H9 (cell line): ENCODE results near the gene XPNPEP3. TPM values are rescaled to one million over a fixed set of nuclear protein-coding genes. Genes with fewer than 3 reads are reported as not detected.

Experiments
- DNase-seq: peaks from one replicate; pipeline ENCODE4 v3.0.0-alpha.2; 2017
- H2AFZ ChIP-seq: one replicate; pipeline ENCODE4 v1.6.1; 2013; ENCODE audit warnings: mild to moderate bottlenecking, low read length, control low read depth, moderate library complexity
- H2AK5ac ChIP-seq: 2 replicates; pipeline ENCODE4 v1.6.1; 2013; ENCODE audit warnings: low read length, control low read depth, mixed read lengths; ENCODE audit not compliant: insufficient read length
- H2BK120ac ChIP-seq: one replicate; pipeline ENCODE4 v1.6.1; 2013; ENCODE audit warnings: low read depth, mild to moderate bottlenecking, low read length, control low read depth, inconsistent platforms; ENCODE audit not compliant: poor library complexity, severe bottlenecking
- H2BK12ac ChIP-seq: 2 replicates; pipeline ENCODE4 v1.6.1; 2013; ENCODE audit warnings: low read length, control low read depth, mixed read lengths, low read depth; ENCODE audit not compliant: insufficient read length
- H2BK15ac ChIP-seq: 2 replicates; pipeline ENCODE4 v1.6.1; 2013; ENCODE audit warnings: low read depth, low read length, control low read depth
- H2BK20ac ChIP-seq: one replicate; pipeline ENCODE4 v1.6.1; 2013; ENCODE audit warnings: low read depth, mild to moderate bottlenecking, low read length, control low read depth, inconsistent platforms; ENCODE audit not compliant: poor library complexity, severe bottlenecking
- H2BK5ac ChIP-seq: 2 replicates; pipeline ENCODE4 v1.6.1; 2013; ENCODE audit warnings: low read length, control low read depth, mixed read lengths; ENCODE audit not compliant: insufficient read length
- H3K14ac ChIP-seq: 2 replicates; pipeline ENCODE4 v1.6.1; 2013; ENCODE audit warnings: low read length, control low read depth; ENCODE audit not compliant: insufficient read depth
- H3K18ac ChIP-seq: 2 replicates; pipeline ENCODE4 v1.6.1; 2013; ENCODE audit warnings: low read depth, mild to moderate bottlenecking, mixed read lengths, low read length, control low read depth; ENCODE audit not compliant: insufficient read length
- H3K23ac ChIP-seq: 2 replicates; pipeline ENCODE4 v1.6.1; 2013; ENCODE audit warnings: low read length, control low read depth, mixed read lengths, low read depth; ENCODE audit not compliant: insufficient read length
- H3K23me2 ChIP-seq: 2 replicates; pipeline ENCODE4 v1.6.1; 2013; ENCODE audit warnings: low read depth, mild to moderate bottlenecking, mixed read lengths, low read length, control low read depth; ENCODE audit not compliant: insufficient read length, poor library complexity, severe bottlenecking
- H3K27ac ChIP-seq: 2 replicates; pipeline ENCODE4 v1.5.1; 2013; ENCODE audit warnings: low read length, control low read depth, mixed read lengths, low read depth; ENCODE audit not compliant: insufficient read length
- H3K27me3 ChIP-seq: 2 replicates; pipeline ENCODE4 v1.6.1; 2013; ENCODE audit warnings: low read length, control low read depth, inconsistent platforms; ENCODE audit not compliant: insufficient read depth
- H3K4ac ChIP-seq: 2 replicates; pipeline ENCODE4 v1.6.1; 2013; ENCODE audit warnings: low read depth, mild to moderate bottlenecking, control low read depth, inconsistent platforms, low read length, moderate library complexity
- H3K4me1 ChIP-seq: 2 replicates; pipeline ENCODE4 v1.6.1; 2013; ENCODE audit warnings: low read length, control low read depth, inconsistent platforms; ENCODE audit not compliant: insufficient read depth
- H3K4me2 ChIP-seq: 2 replicates; pipeline ENCODE4 v1.6.1; 2013; ENCODE audit warnings: low read length, control low read depth, mixed read lengths; ENCODE audit not compliant: insufficient read length, insufficient read depth
- H3K56ac ChIP-seq: 2 replicates; pipeline ENCODE4 v1.6.1; 2013; ENCODE audit warnings: low read depth, mild to moderate bottlenecking, mixed read lengths, low read length, control low read depth; ENCODE audit not compliant: insufficient read length
- H3K79me1 ChIP-seq: 2 replicates; pipeline ENCODE4 v1.6.1; 2013; ENCODE audit warnings: low read depth, mild to moderate bottlenecking, moderate library complexity, low read length, control low read depth, inconsistent platforms; ENCODE audit not compliant: insufficient read depth, poor library complexity, severe bottlenecking
- H3K79me2 ChIP-seq: 2 replicates; pipeline ENCODE4 v1.6.1; 2013; ENCODE audit warnings: low read length, control low read depth, inconsistent platforms; ENCODE audit not compliant: insufficient read depth
- H3K9ac ChIP-seq: 2 replicates; pipeline ENCODE4 v1.6.1; 2013; ENCODE audit warnings: low read length, control low read depth, mixed read lengths; ENCODE audit not compliant: insufficient read length; ENCODE audit errors: extremely low read depth
- H3K9me3 ChIP-seq: one replicate; pipeline ENCODE4 v1.6.1; 2013; ENCODE audit warnings: low read depth, low read length, inconsistent platforms; ENCODE audit not compliant: control insufficient read depth
- H3T11ph ChIP-seq: one replicate; pipeline ENCODE4 v1.6.1; 2013; ENCODE audit warnings: mild to moderate bottlenecking, low read length, control low read depth, inconsistent platforms
- H4K20me1 ChIP-seq: one replicate; pipeline ENCODE4 v1.6.1; 2013; ENCODE audit not compliant: control insufficient read depth, insufficient read length, insufficient read depth
- H4K5ac ChIP-seq: 2 replicates; pipeline ENCODE4 v1.6.1; 2013; ENCODE audit warnings: low read depth, mild to moderate bottlenecking, mixed read lengths, low read length, control low read depth; ENCODE audit not compliant: insufficient read length
- H4K8ac ChIP-seq: replicated peaks from 2 replicates; pipeline ENCODE4 v1.6.1; 2013; ENCODE audit warnings: low read length, control low read depth, mixed read lengths, low read depth; ENCODE audit not compliant: insufficient read length
- H4K91ac ChIP-seq: 2 replicates; pipeline ENCODE4 v1.6.1; 2013; ENCODE audit warnings: low read depth, mild to moderate bottlenecking, moderate library complexity, mixed read lengths, low read length, control low read depth; ENCODE audit not compliant: insufficient read length
- H3K27ac Mint-ChIP-seq, 3 experiments: 2 replicates in 2 of 3; 3 replicates in 1 of 3; pipeline ENCODE4 v1.8.0; 2020 to 2021; ENCODE audit warnings: mixed read lengths in 3 of 3, mild to moderate bottlenecking in 1 of 3, moderate library complexity in 1 of 3
- H3K27me3 Mint-ChIP-seq: 2 replicates; pipeline ENCODE4 v1.8.0; 2021; ENCODE audit warnings: low read depth, mild to moderate bottlenecking, moderate library complexity, mixed read lengths
- H3K36me3 Mint-ChIP-seq, 3 experiments: 2 replicates in 2 of 3; 3 replicates in 1 of 3; pipeline ENCODE4 v1.8.0; 2020 to 2021; ENCODE audit warnings: low read depth in 3 of 3, mixed read lengths in 3 of 3; ENCODE audit not compliant: insufficient read depth in 1 of 3
- H3K4me1 Mint-ChIP-seq, 2 experiments: 2 replicates each; pipeline ENCODE4 v1.8.0; 2020; ENCODE audit warnings: mixed read lengths in 2 of 2
- H3K4me3 Mint-ChIP-seq, 2 experiments: 2 replicates in 1 of 2; 3 replicates in 1 of 2; pipeline ENCODE4 v1.8.0; 2020 to 2021; ENCODE audit warnings: mild to moderate bottlenecking in 2 of 2, mixed read lengths in 2 of 2, moderate library complexity in 1 of 2
- H3K9me3 Mint-ChIP-seq, 2 experiments: 2 replicates in 1 of 2; 3 replicates in 1 of 2; pipeline ENCODE4 v1.8.0; 2020; ENCODE audit warnings: mild to moderate bottlenecking in 2 of 2, mixed read lengths in 2 of 2, moderate library complexity in 1 of 2
- WGBS: extraction: QIAGEN DNeasy Blood & Tissue Kit; methylation state at CpG from one replicate; pipeline ENCODE4 v1.1.7; 2013; ENCODE audit warnings: missing lambda C conversion rate, low lambda C conversion rate, mixed read lengths; ENCODE audit not compliant: insufficient read length; ENCODE audit errors: extremely low coverage; 5-methylcytosine and 5-hydroxymethylcytosine counted together
- total RNA-seq: library from RNA; stranded (reverse); gene quantifications from 2 replicates; pipeline ENCODE4 v1.2.1, GENCODE V29; 2021
- TF ChIP-seq, protein P1 (sequence below): fragments of 200-600 bp; sonication (generic); conservative IDR thresholded peaks from 3 replicates; pipeline ENCODE4 v1.8.0; 2021; ENCODE audit warnings: antibody characterized with exemption, mild to moderate bottlenecking

The XPNPEP3 gene
- total RNA-seq, 1 experiment from 2014 or later, result 18.3 TPM

DNA sequence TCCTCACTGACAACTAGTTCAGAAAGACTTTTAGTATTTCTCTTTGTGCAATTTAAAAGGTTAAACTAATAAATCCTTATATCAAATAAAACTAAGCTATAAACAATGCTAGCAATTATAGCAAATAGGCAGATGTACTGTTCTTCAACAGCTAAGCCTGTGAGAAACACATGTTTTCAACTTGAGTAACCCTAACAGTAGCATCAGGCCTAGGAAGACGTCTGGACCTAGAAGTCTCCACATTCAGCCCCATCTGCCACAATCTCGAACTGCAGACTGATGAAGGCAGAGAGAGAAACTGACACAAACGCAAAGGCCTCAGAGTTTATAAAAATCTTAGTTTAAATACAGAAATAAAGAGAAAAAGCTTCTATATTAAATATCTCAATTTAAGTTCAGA lies 3.0 kb upstream of the XPNPEP3 start:
- Histone ChIP-seq H2BK20ac (no peak overlapping the region), H4K20me1 (no peaks in the 10 kb centered on the region), H3K23ac (no peak overlapping the region), H2BK15ac (no peak overlapping the region), H3T11ph (no peak overlapping the region), H3K4ac (no peak overlapping the region), H3K27me3 (no peaks in the 10 kb centered on the region), H3K56ac (no peak overlapping the region), H2BK12ac (no peak overlapping the region), H3K23me2 (peaks cover 5% of the 10 kb centered on the region), H4K8ac (no peak overlapping the region), H3K4me1 (peaks cover 2% of the 10 kb centered on the region; the same call in 1 of the 2 replicates), H2AFZ (no peak overlapping the region), H3K79me2 (peaks cover 54% of the 10 kb centered on the region; the same call in 1 of the 2 replicates), H4K5ac (no peak overlapping the region), H3K9me3 (no peaks in the 10 kb centered on the region), H3K18ac (no peak overlapping the region), H2AK5ac (no peak overlapping the region), H3K4me2 (no peak overlapping the region), H3K27ac (no peak overlapping the region), H4K91ac (no peak overlapping the region), H2BK120ac (no peak overlapping the region), H3K14ac (no peak overlapping the region), H3K9ac (no peak overlapping the region), H3K79me1 (peaks cover 9% of the 10 kb centered on the region), H2BK5ac (no peak overlapping the region)
- Mint-ChIP-seq H3K27ac (peak overlapping the region in 2 of 3 experiments; percentile 52 to 90; a peak in 4 of 7 replicates), H3K27me3 (no peaks in the 10 kb centered on the region), H3K36me3 (peaks cover 5 to 32% (median 23%) of the 10 kb centered on the region in 3 experiments), H3K4me3 (peak overlapping the region; percentile 17 to 73; a peak in 4 of 5 replicates), H3K4me1 (peaks cover 30% of the 10 kb centered on the region in 2 experiments), H3K9me3 (no peaks in the 10 kb centered on the region)
- no peak for DNase-seq
- TF ChIP-seq, protein P1, sequence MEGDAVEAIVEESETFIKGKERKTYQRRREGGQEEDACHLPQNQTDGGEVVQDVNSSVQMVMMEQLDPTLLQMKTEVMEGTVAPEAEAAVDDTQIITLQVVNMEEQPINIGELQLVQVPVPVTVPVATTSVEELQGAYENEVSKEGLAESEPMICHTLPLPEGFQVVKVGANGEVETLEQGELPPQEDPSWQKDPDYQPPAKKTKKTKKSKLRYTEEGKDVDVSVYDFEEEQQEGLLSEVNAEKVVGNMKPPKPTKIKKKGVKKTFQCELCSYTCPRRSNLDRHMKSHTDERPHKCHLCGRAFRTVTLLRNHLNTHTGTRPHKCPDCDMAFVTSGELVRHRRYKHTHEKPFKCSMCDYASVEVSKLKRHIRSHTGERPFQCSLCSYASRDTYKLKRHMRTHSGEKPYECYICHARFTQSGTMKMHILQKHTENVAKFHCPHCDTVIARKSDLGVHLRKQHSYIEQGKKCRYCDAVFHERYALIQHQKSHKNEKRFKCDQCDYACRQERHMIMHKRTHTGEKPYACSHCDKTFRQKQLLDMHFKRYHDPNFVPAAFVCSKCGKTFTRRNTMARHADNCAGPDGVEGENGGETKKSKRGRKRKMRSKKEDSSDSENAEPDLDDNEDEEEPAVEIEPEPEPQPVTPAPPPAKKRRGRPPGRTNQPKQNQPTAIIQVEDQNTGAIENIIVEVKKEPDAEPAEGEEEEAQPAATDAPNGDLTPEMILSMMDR, result no peak
- WGBS, result no CpG with 5 or more reads among the region's 3 CpGs
